ENCODE measurements around the gene SH3GL3. TPM values are rescaled to one million over a fixed set of nuclear protein-coding genes. Genes with fewer than 3 reads are reported as not detected.

Gene SH3GL3
- total RNA-seq, 1 experiment from 2014 or later, result 2.4 TPM

DNA sequence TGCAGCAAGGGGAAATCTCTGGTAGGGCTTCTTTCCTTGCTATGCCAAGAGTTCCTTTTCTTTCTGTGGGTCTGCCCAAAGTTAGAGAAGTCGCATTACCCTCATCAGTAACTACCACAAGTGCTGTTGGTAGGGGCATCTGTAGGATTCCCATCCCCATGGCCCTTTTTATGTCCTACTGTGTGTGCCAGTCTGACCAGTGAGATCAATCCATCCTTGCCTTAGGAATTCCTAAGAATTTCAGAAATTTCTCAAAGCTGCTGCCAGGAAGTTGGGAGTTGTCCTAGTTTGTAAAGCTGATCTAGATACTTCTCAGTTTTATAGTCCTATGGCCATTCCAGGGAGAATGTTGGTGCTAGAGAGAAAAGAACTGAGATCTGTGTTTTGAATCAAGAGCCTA lies 36.5 kb downstream of the SH3GL3 start:
- H3K27me3 ChIP-seq, result 0 out of 2 replicates have a peak, but pooled peaks cover 2% of the 10 kb centered on the region
- no peak for DNase-seq

DNA sequence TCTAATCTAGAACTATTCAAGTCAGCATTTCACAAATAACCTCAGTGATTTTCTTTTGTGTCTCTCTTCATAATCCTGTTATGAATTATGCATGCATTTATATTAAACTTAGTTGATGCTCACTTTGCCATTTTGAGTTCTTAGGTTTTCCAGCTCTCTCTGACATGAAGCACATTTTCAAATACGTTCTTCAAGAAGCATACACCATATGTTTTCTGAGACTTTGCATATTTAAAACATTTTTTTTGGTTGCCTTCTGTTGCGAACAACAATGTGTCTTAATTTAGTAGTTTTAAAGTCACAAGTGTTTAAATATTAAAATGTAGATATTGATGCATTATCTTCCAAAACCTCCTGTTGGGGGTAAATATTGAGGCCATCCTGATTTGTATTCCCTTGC lies 37.5 kb downstream of the SH3GL3 start:
- no peak overlapping the region for H3K4me3 ChIP-seq
- H3K9me3 ChIP-seq, result no peaks in the 10 kb centered on the region
- H3K36me3 ChIP-seq, result no peaks in the 10 kb centered on the region
- no peak for DNase-seq
- H3K27me3 ChIP-seq, result 0 out of 2 replicates have a peak, but pooled peaks cover 3% of the 10 kb centered on the region

More for the DNA sequence above, 36.5 kb downstream of the SH3GL3 start:
- H3K9me3 ChIP-seq, result no peaks in the 10 kb centered on the region
- no peaks in the 10 kb centered on the region for H3K36me3 ChIP-seq
- H3K4me3 ChIP-seq, result no peak overlapping the region

- no peak overlapping the region for H3K4me3 ChIP-seq
- no peaks in the 10 kb centered on the region for H3K36me3 ChIP-seq
- no peak for DNase-seq
- H3K27me3 ChIP-seq, result peaks cover 4% of the 10 kb centered on the region; the same call in 1 of the 2 replicates
- no peaks in the 10 kb centered on the region for H3K9me3 ChIP-seq
Measured at GRCh38 chr15:83486363-83486762, 39.2 kb downstream of the SH3GL3 start.

GRCh38 chr15:83487519-83487918 lies 40.4 kb downstream of the SH3GL3 start:
- peaks cover 4% of the 10 kb centered on the region; the same call in 1 of the 2 replicates for H3K27me3 ChIP-seq
- no peaks in the 10 kb centered on the region for H3K9me3 ChIP-seq
- no peak for DNase-seq
- H3K4me3 ChIP-seq, result no peak overlapping the region
- no peaks in the 10 kb centered on the region for H3K36me3 ChIP-seq

- H3K9me3 ChIP-seq, result no peaks in the 10 kb centered on the region
- peaks cover 4% of the 10 kb centered on the region; the same call in 1 of the 2 replicates for H3K27me3 ChIP-seq
- H3K4me3 ChIP-seq, result no peak overlapping the region
- no peaks in the 10 kb centered on the region for H3K36me3 ChIP-seq
- no peak for DNase-seq
Measured at GRCh38 chr15:83489690-83490089, 42.5 kb downstream of the SH3GL3 start.

- no peak overlapping the region for H3K4me3 ChIP-seq
- H3K36me3 ChIP-seq, result no peaks in the 10 kb centered on the region
- H3K27me3 ChIP-seq, result peaks cover 4% of the 10 kb centered on the region; the same call in 1 of the 2 replicates
- no peak for DNase-seq
- no peaks in the 10 kb centered on the region for H3K9me3 ChIP-seq
Measured at GRCh38 chr15:83491486-83491885, 44.3 kb downstream of the SH3GL3 start.

DNA sequence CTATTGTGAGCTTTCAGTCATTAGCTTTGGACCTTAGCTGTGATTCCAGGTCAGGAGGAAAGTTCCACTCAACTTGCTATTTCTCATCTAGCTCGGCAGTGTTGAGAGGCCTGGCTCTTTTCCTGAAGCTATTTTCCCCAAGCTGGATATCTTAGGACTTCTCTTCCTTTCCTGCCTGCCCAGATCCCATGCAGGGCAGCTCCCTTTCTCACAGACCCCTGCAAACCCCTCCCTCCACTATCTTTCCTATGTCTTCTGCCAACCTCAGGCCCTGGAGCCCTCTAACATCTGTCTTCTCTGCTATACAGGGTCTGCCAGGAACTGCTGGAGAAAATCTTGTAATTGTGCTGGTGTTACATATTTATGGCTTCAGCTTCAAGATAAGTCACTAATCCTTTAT lies 49.6 kb downstream of the SH3GL3 start:
- Histone ChIP-seq H3K9me3 (no peaks in the 10 kb centered on the region), H3K36me3 (no peaks in the 10 kb centered on the region), H3K27me3 (no peaks in the 10 kb centered on the region), H3K4me3 (no peak overlapping the region)
- DNase-seq, result no peak

DNA sequence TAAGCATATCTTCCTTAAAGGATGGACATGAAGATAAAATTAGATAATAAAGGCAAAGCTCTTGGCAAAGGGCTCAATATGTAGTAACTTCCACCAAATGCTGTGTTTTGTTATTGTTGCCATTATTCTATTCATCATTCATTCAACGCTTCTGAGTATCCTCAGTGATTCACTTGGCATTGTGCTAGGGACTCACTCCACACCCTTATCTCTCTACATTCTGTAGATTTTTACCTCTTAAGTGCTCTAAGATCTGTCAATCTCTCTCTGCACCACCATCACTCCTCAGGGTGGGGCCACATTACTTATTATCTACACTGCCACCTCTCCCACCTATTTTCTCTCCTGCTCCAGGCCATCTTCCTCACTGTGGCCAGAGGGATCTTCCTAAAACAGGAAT lies 51.2 kb downstream of the SH3GL3 start:
- Histone ChIP-seq H3K36me3 (no peaks in the 10 kb centered on the region), H3K27me3 (no peaks in the 10 kb centered on the region), H3K4me3 (no peak overlapping the region), H3K9me3 (no peaks in the 10 kb centered on the region)
- DNase-seq, result no peak

DNA sequence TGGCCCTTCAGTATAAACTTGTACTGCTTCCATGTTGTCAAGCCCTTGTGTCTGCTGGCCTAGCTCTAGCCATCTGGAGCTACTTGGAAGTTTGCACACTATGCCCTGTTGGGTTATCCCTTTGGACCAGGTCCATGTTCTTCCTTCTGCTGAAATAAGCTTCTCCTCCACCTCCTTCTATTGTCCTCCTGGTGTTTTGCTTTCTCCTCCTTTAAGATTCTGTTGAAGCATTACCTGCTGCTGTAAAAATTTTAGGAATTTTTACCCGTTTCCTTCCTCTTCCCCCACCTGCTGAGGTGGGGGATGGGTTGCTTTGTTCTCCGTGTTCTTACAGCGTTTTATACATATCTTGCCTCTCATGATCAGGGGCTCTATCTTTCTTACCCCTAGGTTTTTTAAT lies 51.7 kb downstream of the SH3GL3 start:
- no peaks in the 10 kb centered on the region for H3K9me3 ChIP-seq
- H3K36me3 ChIP-seq, result no peaks in the 10 kb centered on the region
- no peak overlapping the region for H3K4me3 ChIP-seq
- no peaks in the 10 kb centered on the region for H3K27me3 ChIP-seq
- no peak for DNase-seq

DNA sequence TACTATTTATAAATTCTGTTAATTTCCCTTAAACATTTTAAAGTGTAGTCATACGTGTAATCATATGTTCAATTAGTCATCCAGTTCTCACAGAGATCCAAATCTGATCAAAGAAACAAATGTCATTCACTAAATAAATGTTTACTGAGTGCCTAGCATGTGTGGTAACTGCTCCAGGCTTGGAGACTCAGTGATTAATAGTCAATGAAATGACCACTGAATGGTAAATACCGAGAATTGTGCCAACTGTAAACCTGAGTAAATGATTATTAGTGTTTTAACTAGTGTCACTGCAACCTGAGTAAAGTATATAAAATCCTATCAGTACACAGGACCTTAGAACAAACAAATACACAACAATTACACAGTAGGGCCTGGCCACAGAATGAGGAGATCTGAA lies 52.3 kb downstream of the SH3GL3 start:
- Histone ChIP-seq H3K4me3 (no peak overlapping the region), H3K36me3 (no peaks in the 10 kb centered on the region), H3K27me3 (no peaks in the 10 kb centered on the region), H3K9me3 (no peaks in the 10 kb centered on the region)
- DNase-seq, result no peak

DNA sequence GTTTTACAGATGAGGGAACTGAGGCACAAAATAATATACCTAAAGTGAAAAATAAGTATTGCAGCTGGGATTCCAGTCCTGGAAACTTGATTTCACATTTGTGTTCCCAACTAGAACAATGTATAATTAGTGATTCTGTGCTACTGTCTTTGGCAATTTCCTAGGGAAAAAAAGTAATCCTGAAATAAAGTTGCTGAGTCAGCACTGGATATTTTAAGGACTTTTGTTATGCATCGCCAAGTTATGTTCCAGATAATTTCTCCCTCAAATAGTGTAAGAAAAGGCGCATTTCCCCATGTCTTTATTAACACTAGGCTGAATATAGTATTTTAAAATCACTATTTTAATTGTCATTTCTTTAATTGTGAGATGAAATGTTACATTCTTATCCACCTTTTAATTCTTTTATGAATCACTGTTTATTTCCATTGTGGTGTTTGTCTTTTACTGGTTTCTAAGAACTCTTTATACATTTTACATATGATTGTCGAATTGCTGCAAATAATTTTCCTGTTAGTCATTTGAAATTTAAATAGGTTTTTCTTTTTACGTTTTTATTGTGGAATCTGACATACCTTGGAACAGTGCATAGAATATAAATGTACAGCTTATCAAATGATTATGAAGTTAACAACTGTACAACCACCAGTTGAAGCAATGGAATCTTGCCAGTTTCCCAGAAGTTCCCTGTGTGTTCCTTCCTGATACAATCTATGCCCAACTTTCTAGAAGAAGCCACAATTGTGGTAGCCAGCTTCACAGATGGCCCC lies 56.6 kb downstream of the SH3GL3 start:
- no peaks in the 10 kb centered on the region for H3K27me3 ChIP-seq
- no peak overlapping the region for H3K4me3 ChIP-seq
- DNase-seq, result no peak
- H3K9me3 ChIP-seq, result no peaks in the 10 kb centered on the region
- no peaks in the 10 kb centered on the region for H3K36me3 ChIP-seq

DNA sequence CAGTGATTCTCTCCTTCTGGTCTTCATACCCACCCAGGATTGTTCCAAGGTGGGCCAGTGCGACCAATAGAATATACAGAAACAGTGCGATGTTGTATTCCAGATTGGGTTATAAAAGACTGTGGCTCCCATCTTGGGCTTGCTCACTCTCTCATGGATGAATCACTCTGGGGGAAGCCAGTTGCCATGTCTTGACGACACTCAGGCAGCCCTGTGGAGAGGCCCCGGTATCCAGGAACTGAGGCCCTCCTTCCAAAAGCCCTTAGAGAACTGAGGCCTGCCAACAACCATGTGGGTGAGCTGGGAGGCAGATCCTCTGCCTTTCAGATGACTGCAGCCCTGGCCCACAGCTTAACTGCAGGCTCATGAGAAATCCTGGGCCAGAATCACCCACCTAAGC lies 57.2 kb downstream of the SH3GL3 start:
- H3K36me3 ChIP-seq, result no peaks in the 10 kb centered on the region
- no peaks in the 10 kb centered on the region for H3K27me3 ChIP-seq
- peak; percentile 33 for DNase-seq
- H3K9me3 ChIP-seq, result no peaks in the 10 kb centered on the region
- H3K4me3 ChIP-seq, result no peak overlapping the region

DNA sequence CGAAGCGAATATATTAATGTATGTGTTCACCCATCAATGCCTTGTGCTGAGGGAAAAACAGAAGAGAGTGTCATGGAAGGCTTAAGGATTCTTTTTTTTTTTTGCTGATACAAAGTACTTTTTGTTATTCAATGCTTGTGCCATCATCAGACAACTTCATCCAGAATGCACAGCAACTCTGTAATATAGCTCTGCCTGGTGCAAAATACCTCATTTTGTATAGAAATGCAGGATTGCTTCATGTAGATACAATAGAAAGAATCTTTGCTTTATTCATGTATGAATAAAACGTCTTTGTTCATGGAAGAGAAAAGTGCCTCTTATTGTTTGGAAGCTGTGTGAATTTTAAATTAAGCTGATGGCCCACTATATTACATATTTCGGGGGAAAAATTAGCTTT lies 62.9 kb downstream of the SH3GL3 start:
- H3K27me3 ChIP-seq, result no peaks in the 10 kb centered on the region; the same call in 1 of the 2 replicates
- no peaks in the 10 kb centered on the region for H3K9me3 ChIP-seq
- no peaks in the 10 kb centered on the region for H3K36me3 ChIP-seq
- no peak for DNase-seq
- H3K4me3 ChIP-seq, result no peak overlapping the region

DNA sequence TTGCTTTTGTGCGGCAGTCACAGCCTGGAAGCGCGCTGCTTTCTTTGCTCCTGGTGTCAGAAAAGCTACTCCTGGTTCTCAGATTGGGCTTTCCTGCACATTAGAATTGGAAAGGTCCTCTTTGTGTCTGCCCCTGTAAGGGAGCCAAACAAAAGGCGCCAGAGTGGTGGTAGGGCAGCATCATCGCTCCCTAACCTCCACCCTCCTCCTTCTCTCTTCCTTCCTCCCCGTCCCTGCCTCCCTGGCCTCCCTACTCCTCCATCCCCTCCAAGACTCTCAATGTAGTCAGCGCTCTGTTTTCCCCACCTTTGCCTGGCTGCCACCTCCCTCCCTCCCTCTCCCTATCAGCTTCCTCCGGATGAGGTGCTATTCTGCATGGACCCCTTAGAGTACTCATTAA lies 65.3 kb downstream of the SH3GL3 start:
- Histone ChIP-seq H3K27me3 (no peaks in the 10 kb centered on the region; the same call in 1 of the 2 replicates), H3K4me3 (no peak overlapping the region), H3K36me3 (no peaks in the 10 kb centered on the region), H3K9me3 (no peaks in the 10 kb centered on the region)
- no peak for DNase-seq

DNA sequence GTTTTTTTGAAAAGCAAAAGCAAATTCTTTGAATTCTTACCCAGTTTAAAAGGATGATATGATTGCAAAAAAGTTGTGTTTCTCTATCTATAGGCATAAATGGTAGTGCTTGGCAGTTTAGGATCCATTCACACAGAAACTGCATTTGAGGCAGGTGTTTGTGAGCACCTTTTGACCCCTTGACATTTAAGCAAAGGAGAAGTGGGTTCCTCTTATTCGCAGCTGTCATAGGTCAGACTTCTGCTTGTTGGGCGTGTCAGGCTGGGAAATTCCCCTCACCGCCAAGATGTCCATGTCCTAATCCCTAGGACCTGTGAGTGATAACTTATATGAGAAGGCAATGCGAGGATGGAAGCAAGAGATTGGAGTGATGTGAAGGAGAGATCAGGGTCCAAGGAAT lies 67.4 kb downstream of the SH3GL3 start:
- peaks cover 4% of the 10 kb centered on the region; the same call in 1 of the 2 replicates for H3K27me3 ChIP-seq
- H3K9me3 ChIP-seq, result peaks cover 2% of the 10 kb centered on the region; the same call in 1 of the 2 replicates
- no peaks in the 10 kb centered on the region for H3K36me3 ChIP-seq
- DNase-seq, result no peak
- no peak overlapping the region for H3K4me3 ChIP-seq

GRCh38 chr15:83515164-83515563 lies 68.0 kb downstream of the SH3GL3 start:
- peaks cover 2% of the 10 kb centered on the region; the same call in 1 of the 2 replicates for H3K9me3 ChIP-seq
- no peak overlapping the region for H3K4me3 ChIP-seq
- no peaks in the 10 kb centered on the region for H3K36me3 ChIP-seq
- no peak for DNase-seq
- peaks cover 4% of the 10 kb centered on the region; the same call in 1 of the 2 replicates for H3K27me3 ChIP-seq

DNA sequence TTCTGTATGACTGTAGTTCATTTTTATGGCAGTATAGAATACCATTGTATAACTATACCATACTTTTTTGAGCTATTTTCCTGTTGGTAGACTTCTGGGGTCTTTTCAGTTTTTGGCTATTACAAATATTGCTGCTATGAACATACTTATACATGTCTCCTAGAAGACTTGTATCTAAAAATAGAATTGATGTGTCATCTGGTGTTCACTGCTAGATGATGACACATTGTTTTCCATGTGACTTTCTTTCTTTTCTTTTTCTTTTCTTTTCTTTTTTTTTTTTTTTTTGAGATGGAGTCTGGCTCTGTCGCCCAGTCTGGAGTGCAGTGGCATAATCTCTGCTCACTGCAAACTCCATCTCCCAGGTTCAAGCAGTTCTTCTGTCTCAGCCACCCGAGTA lies 69.8 kb downstream of the SH3GL3 start:
- Histone ChIP-seq H3K4me3 (no peak overlapping the region), H3K27me3 (peaks cover 4% of the 10 kb centered on the region), H3K9me3 (peaks cover 2% of the 10 kb centered on the region; the same call in 1 of the 2 replicates), H3K36me3 (no peaks in the 10 kb centered on the region)
- no peak for DNase-seq

- H3K4me3 ChIP-seq, result no peak overlapping the region
- peaks cover 7% of the 10 kb centered on the region; the same call in 1 of the 2 replicates for H3K27me3 ChIP-seq
- peaks cover 16% of the 10 kb centered on the region for H3K9me3 ChIP-seq
- no peaks in the 10 kb centered on the region for H3K36me3 ChIP-seq
- no peak for DNase-seq
Measured at GRCh38 chr15:83526319-83526718, 79.2 kb downstream of the SH3GL3 start.

Measured in MG63 (cell line).